SK-MEL-5 (cell line): ENCODE data around the gene HYAL2. TPM values are rescaled to one million over a fixed set of nuclear protein-coding genes. Genes with fewer than 3 reads are reported as not detected.

Source experiments
- DNase-seq: peaks from one replicate; pipeline ENCODE4 v3.0.0-alpha.2; 2016; ENCODE audit warnings: low read depth, low spot score
- in situ Hi-C: cut with HindIII; loops from 2 replicates; pipeline ENCODE4 v1.10.0; 2016; ENCODE audit warnings: low sequenced_read_pairs, high pct_unique_total_duplicates, low pct_unique_long_range_greater_than_20kb
- total RNA-seq: library from RNA; depleted of rRNA; stranded (reverse); fragments of >200 nt; shearing (Covaris generic); gene quantifications from 2 replicates; pipeline ENCODE4 v1.2.3, GENCODE V29; 2014

HYAL2 gene
- total RNA-seq, 1 experiment from 2014 or later, result 86.4 TPM

DNA sequence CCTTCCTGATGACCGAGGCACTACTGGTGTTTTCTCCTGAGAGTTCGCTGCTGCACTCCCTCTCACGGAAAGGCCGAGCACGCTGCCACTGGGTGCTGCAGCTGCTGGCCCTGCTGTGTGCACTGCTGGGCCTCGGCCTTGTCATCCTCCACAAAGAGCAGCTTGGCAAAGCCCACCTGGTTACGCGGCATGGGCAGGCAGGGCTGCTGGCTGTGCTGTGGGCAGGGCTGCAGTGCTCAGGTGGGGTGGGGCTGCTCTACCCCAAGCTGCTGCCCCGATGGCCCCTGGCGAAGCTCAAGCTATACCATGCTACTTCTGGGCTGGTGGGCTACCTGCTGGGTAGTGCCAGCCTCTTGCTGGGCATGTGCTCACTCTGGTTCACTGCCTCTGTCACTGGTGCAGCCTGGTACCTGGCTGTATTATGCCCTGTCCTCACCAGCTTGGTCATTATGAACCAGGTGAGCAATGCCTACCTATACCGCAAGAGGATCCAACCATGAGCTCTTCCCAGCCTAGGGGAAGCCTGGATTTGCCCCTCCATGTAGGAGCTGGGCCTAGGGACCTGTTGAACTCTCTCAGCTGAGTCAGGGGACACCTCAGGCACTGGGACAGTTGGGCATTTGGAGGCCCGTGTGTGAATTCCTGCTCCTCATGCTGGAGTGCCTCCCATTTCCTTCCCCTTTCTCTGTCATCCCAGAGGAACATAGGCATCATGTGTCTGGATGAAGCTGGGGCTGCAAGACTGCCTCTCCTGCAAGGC is 30.9 kb upstream of the HYAL2 start:
- in situ Hi-C loops, result no loop called here
- DNase-seq, result no peak

DNA sequence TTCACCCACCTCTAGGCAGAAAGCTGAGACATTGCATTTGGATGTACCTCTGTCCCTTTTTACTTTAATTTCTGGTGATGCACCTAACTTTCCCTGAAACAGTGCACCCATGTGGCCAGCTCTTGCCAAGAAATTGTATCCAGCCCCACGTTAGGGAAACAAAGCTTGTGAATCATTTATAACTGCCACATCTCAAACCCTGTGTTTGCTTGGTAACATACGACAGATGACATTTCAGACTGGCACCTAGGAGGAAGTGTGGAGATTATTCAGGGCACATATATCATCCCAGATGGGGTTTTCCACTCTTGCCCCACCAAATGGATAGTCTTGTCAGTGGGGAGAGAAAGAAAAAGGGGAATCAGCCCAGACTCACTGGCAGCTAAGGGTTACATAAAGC is 30.2 kb upstream of the HYAL2 start:
- DNase-seq, result peak; percentile 52
- in situ Hi-C loops, result no loop called here

DNA sequence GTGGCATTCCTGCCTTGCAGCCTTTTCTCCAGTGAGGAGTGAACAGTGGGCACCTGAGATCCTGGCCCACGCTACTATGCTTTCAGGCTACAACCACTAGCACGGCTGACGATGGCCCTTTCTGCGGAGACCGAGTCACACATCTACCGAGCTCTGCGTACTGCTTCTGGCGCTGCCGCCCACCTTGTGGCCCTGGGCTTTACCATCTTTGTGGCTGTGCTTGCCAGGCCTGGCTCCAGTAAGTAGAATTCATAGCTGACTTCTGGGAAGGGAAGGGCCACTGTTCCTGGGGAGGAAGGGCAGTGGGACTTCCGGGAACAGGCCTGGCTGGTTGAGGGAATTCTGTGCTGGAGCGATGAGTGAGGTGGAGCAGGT is 28.8 kb upstream of the HYAL2 start:
- in situ Hi-C loops, result no loop called here
- no peak for DNase-seq

DNA sequence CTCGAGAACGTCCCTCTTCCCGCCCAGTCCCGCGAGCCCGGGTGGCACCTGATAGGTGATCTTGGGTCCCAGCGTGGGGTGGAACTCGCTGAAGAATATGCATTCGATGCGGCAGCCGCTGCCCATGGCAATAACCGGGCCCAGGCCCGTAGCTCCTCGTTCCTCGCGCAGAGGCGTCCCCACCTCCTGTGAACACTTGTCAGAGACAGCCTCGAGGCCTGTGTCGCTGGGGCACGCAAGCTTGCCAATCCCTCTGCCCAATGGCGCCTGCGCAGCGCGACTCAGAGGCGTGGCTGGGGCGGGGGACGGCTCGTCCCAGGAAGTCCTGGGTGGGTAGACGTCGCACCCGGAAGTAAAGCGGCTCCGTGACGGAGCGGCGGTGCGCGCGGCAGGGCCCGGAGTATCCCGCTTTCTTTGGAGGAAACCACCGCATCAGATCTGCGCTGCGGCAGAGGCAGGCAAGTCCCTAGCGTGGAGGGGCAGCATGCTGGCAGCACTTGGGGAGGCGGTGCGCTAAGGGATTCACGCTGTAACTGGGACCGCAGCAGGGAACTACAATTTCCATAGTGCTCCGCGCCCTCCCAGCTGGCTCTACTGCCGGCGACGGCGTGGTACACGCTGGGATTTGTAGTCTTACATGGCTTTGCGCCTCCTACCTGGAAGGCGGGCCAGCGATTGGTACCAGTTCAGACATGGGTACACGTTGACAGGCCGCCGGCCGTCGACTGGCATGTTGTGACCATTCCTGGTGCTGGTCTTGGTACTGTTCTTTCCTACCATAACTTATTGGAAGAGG is 28.2 kb upstream of the HYAL2 start, which contains the start of the genes CYB561D2 and NPRL2:
Gene CYB561D2 (plus strand): TSS at position 336 of the 796 bp plus-strand sequence. CDS start 572 bp downstream, outside the sequence.
Gene NPRL2 (minus strand): TSS at position 249 of the 796 bp plus-strand sequence. CDS start 123 bp downstream, at position 126.
- in situ Hi-C loops, result no loop called here
- peak; percentile 92 for DNase-seq

DNA sequence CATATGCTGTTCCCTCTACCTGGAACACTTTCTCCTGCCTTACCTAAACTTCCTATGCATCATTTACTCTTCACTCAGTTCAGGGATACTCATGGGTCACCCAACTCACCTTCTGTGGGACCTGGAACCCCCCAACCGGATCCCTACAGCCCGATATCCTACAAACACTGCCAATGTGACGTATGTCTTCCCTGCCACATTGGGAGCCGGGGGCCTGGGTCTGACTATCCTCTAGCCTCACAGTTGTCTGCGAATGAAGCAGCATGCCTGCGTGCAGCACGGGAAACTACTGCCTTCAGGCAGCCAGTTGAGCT is 27.6 kb upstream of the HYAL2 start:
- no peak for DNase-seq

DNA sequence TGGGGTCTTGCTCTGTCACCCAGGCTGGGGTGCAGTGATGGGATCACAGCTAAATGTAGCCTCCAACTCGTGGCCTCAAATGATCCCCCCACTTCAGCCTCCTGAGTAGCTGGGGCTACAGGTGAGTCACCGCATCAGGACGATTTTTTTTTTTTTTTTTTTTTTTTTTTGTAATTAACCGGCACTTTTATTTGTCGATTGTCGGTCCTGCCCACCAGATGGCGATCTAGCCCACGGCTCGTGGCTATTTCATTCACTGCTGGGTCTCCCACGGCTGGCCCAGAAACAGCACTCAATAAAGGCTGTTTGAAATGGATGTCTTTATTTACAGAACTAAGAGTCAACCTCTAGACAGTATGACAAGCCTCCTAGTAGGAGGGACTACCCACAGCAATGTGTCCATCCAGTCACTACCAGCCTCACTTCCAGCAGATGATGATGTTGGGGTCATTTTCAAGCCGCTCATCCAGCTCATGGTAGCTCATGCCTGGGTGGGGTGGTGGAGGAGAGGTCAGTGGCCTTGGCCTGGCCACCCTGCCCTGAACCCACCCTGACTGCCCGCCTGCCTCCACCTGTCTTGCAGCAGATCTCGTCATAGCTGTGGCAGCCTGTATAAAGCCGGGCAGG is 24.8 kb upstream of the HYAL2 start:
- in situ Hi-C loops, result no loop called here
- DNase-seq, result peak; percentile 75

More for the DNA sequence above, 27.6 kb upstream of the HYAL2 start:
- in situ Hi-C loops, result no loop called here

DNA sequence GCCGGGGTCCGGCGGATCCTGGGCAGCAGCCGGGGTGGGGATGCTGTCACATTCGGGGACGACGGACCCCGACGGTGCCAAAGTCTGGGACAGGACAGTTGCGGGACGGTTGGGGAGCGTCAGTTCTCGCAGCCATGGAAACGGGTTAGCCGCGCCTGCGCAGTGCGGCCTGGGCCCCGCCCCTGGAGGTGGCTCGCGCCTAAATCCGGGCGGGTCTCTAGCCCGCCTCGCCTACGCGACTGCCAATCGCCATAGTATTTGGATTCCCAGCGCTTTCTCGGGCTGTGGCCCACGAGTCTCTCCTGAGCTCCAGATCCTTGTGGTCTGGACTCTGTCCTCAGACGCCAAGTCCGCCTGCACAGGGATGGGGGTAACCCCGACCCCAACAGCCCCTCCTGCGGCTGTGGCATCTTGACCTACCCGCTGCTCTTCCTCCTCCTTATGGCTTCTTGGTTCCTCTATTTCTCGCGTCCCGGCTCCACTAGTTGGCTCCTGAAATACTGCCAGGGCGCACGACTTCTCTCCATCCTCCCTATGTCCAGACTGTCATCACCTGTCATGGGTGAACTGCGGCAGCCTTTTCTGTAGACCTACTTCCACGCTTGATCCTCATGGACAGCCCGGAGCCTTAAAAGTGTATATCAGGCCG is 23.2 kb upstream of the HYAL2 start, which contains the start of gene ZMYND10:
Gene ZMYND10 (minus strand): TSS at position 147 of the 649 bp plus-strand sequence. CDS start 153 bp downstream, outside the sequence.
- in situ Hi-C loops, result no loop called here
- peak; percentile 69 for DNase-seq

DNA sequence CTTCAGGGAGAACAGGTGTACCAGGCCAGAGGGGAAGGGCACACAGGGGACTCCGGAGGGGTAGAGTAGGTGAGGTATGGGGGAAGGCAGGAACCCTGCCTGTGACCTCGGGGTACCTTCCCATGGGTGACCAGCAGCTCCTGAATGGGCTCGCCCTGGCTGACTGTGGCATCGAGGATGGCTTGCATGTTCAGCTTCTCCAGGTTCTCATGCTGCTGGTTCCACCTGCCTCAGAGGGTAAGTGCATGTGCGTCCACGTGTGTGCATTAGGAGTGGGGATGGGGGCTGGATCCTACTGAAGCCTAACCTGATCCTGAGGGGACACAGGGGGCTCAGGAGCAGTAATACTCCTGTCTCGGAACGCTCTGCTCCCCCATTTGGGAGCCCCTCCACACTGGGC is 22.5 kb upstream of the HYAL2 start:
- in situ Hi-C loops, result no loop called here
- no peak for DNase-seq

DNA sequence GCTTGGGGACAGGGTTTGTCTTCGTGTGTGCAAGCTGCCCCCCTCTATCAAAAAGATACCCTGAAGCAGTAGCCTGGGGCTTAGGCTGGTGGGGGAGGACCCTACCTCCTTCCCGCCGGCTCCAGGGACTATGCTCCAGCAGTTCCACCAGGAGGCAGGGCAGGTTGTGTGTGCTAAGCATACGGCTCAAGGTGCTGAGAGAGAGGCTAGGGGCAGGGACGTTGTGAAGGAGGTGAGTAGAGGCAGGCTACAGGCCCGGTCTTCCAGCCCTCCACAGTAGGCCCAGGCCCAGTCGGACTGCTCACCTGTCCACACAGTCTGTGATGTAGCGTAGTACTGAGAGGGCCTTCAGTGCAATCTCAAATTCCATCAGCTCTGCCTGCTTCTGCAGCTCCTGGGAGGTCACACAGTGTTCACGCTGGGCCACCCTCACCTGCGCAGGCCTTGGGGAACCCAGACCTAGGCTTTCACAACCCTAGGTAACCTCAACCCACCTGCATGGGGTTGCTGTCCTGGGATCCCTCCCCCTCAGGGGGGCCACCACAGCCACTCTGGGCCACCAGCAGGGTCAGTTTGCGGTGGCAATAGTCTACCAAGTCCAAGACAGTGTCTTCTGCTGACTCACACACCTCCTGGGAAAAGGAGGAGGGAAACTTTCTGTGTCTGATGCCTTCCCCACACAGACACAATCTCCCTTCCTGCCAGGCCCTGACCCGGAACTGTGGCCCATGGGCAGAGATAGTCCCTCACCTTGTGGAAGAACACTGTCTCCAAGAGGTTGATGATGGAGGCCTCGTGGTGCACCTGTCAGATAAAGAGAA is 20.5 kb upstream of the HYAL2 start:
- in situ Hi-C loops, result no loop called here
- no peak for DNase-seq

DNA sequence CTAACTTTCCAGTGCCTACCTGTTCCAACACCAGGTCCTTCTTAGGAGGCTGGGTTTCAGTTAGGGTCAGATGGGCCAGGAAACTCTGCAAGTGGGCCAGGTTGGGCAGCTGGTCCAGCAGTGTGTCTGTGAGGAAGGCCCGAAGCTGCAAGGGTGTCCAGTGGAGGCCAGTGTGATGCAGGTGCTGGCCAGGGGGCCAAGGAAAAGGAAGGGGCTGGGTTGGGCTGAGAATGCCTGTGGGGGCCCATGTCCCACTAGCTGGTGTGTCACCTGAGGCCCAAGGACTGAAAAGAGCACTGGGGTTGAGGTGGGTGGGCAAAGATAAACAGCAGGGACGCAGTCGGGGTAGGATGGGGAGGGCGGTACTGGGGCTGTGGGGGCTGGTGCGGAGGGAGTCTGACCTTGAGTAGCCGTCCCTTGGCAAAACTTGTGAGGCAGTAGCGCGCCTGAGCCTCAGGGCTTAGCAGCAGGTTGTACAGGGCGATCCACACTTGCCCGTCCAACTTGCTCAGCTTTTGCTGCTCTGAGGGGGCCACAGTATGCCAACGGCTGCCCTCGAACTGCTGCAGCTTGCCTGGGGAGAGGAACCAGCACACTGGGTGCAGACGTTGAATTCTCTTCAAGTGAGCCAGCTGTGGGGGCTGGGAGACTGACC is 19.6 kb upstream of the HYAL2 start:
- in situ Hi-C loops, result no loop called here
- no peak for DNase-seq

DNA sequence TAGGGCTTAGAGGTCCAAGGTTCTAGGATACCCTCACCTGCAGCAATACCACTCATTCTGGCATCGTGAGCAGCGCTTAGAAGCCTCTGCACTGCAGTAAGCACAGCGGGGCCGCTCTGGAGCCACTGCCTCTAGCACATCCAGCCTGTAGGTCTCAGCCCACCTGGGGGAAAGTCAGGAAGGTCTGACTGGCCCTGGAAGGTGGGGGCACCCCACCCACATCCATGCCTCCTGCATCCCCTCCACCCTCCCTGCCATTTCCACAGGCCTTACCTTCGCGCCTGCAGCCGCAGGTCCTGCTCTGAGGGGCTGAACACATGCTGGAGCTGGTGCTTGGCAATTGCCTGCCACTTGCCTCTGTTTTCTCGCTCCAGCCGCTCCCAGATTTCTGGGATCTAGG is 19.0 kb upstream of the HYAL2 start:
- in situ Hi-C loops, result no loop called here

DNA sequence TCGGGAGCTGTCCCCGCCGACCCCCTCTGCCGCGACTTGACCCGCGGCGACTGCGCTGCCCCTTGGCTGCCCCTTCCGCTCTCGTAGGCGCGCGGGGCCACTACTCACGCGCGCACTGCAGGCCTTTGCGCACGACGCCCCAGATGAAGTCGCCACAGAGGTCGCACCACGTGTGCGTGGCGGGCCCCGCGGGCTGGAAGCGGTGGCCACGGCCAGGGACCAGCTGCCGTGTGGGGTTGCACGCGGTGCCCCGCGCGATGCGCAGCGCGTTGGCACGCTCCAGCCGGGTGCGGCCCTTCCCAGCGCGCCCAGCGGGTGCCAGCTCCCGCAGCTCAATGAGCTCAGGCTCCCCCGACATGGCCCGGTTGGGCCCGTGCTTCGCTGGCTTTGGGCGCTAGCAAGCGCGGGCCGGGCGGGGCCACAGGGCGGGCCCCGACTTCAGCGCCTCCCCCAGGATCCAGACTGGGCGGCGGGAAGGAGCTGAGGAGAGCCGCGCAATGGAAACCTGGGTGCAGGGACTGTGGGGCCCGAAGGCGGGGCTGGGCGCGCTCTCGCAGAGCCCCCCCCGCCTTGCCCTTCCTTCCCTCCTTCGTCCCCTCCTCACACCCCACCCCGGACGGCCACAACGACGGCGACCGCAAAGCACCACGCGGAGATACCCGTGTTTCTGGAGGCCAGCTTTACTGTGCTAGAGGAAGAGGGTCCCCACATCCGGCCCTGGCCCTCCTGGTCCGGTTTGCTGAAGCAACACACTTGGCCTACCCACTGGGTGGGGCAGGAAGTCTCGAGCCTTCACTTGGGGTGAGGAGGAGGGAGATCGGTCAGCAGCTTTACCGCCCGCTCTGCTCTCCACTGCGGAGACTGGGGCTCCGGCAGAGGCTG is 18.1 kb upstream of the HYAL2 start, which contains the start of gene RASSF1:
Gene RASSF1 (minus strand): TSS at position 389 of the 882 bp plus-strand sequence. CDS start 31 bp downstream, at position 358.
- in situ Hi-C loops, result no loop called here
- DNase-seq, result no peak

More for the DNA sequence above, 19.0 kb upstream of the HYAL2 start:
- DNase-seq, result no peak

DNA sequence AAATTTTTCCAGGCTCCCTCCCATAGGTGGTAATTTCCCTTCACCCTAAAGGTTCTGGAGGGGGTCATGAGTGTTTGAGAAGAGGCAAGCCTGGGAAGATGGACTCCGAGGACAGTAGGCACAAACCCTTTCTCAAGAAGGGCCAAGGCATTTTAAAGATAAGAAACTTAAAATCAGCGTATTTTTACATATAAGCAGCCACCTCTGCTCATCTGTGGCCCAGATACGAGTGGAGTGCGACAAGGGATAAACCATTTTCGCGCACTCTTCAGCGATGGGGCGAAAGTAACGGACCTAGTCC is 17.6 kb upstream of the HYAL2 start:
- no peak for DNase-seq
- in situ Hi-C loops, result no loop called here

DNA sequence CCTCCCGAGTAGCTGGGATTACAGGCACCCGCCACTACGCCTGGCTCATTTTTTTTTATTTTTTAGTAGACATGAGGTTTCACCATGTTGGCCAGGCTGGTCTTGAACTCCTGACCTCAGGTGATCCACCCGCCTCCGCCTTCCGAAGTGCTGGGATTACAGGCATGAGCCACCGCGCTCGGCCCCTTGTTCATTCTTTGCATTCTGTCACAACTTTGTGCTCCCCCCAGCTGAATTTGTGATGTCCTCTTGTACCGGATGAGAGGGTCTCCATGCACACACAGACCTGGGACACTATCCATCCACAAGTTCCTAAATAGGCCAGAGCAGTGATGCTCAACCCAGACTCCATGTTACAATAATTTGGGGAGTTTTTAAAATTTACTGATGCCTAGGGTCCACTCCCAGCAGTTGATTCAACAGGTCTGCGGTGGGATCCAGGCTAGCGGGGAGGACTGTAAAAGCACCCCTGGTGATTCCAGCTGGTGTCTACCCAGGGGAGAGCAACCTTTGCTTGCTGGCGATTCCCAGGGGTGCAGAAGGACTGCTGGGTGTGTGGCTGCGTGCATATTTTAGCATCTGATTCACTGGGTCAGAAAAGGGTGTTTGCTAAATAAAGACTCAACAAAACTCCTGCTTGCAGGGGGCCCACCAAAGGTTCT is 17.1 kb upstream of the HYAL2 start:
- no peak for DNase-seq
- in situ Hi-C loops, result no loop called here

DNA sequence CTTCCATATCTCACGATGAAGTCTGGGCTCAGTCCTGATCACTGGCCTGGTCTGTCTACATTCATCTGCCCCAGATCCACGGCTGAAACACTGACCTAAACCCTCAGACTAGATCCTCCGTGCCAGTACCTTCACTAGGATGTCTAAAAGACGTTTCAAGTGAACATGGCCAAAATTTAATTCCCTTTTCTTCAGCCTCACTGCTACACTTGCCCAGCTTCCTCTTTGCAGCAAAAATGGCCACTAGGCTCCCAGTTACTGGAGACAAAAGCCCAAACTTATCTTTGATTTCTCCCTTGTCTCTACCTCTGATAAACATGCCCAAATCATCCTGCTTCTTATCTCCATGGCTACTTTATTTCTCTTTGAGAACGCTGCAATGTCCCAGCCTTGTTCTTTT is 16.4 kb upstream of the HYAL2 start:
- in situ Hi-C loops, result no loop called here
- DNase-seq, result no peak
